Renal cortex interstitium (tissue), 11 donors: ENCODE data around the gene CDK5RAP1. TPM values are rescaled to one million over a fixed set of nuclear protein-coding genes. Genes with fewer than 3 reads are reported as not detected.
"Not testable (repeated sequence)": the region's sequence is repeated elsewhere in the genome, so short reads cannot be mapped to it uniquely, and the experiment has no call there.

Experiments
- DNase-seq, 11 donors: peaks; one replicate each; pipeline ENCODE4 v3.0.0-alpha.2; 2013; ENCODE audit warnings: low read depth in 9 of 11, low spot score in 4 of 11; ENCODE audit errors: extremely low read depth in 1 of 11
- polyA plus RNA-seq, 3 donors: library from polyadenylated mRNA; unstranded; fragments of 120-200 nt; gene quantifications; one replicate each; pipeline ENCODE4 v1.2.1, GENCODE V29; 2013; ENCODE audit not compliant: insufficient read length in 3 of 3

CDK5RAP1 gene
- polyA plus RNA-seq, 3 donors, result 34.6 to 45.1 (median 35.4) TPM

- no peak for DNase-seq
Observed at GRCh38 chr20:33433465-33434234, 32.3 kb upstream of the CDK5RAP1 start.

- DNase-seq, result no peak
Observed at GRCh38 chr20:33431797-33432381, 30.6 kb upstream of the CDK5RAP1 start.

- not testable (repeated sequence) for DNase-seq
Observed at GRCh38 chr20:33423875-33424274, 22.6 kb upstream of the CDK5RAP1 start.

- DNase-seq, result no peak
Observed at GRCh38 chr20:33423141-33423834, 22.0 kb upstream of the CDK5RAP1 start.

- DNase-seq, result no peak
Observed at GRCh38 chr20:33419140-33419974, 18.0 kb upstream of the CDK5RAP1 start.

- no peak for DNase-seq
Observed at GRCh38 chr20:33418033-33418432, 16.7 kb upstream of the CDK5RAP1 start.

- DNase-seq, result peak in 1 of 11 donors; percentile 6
Observed at GRCh38 chr20:33415948-33416347, 14.6 kb upstream of the CDK5RAP1 start.

- no peak for DNase-seq
Observed at GRCh38 chr20:33412484-33412838, 11.1 kb upstream of the CDK5RAP1 start.

GRCh38 chr20:33411711-33412483, 10.6 kb upstream of the CDK5RAP1 start:
- no peak for DNase-seq

GRCh38 chr20:33411242-33411641, 9.9 kb upstream of the CDK5RAP1 start:
- DNase-seq, result no peak

- no peak for DNase-seq
Observed at GRCh38 chr20:33410081-33410742, 8.9 kb upstream of the CDK5RAP1 start.

GRCh38 chr20:33408716-33409654, 7.7 kb upstream of the CDK5RAP1 start:
- DNase-seq, result no peak

GRCh38 chr20:33408313-33408712, 7.0 kb upstream of the CDK5RAP1 start:
- no peak for DNase-seq

- no peak for DNase-seq
Observed at GRCh38 chr20:33407796-33408195, 6.5 kb upstream of the CDK5RAP1 start.

GRCh38 chr20:33407251-33407650, 5.9 kb upstream of the CDK5RAP1 start:
- DNase-seq, result no peak

- DNase-seq, result no peak
Observed at GRCh38 chr20:33404281-33404680, 3.0 kb upstream of the CDK5RAP1 start.

- peak in 2 of 11 donors; percentile 12 to 17 for DNase-seq
Observed at GRCh38 chr20:33401921-33402369, 626 bp upstream of the CDK5RAP1 start.
